Progenitor cell of endocrine pancreas (in vitro differentiated cells): ENCODE results near the gene BUB1B. TPM values are rescaled to one million over a fixed set of nuclear protein-coding genes. Genes with fewer than 3 reads are reported as not detected.

Source experiments
- DNase-seq: peaks from one replicate; pipeline ENCODE4 v3.0.0; 2021; ENCODE audit warnings: low spot score; ENCODE audit not compliant: unreplicated experiment
- H3K27ac Mint-ChIP-seq: 2 replicates; pipeline ENCODE4 v1.8.0; 2021; ENCODE audit warnings: mild to moderate bottlenecking, moderate library complexity, mixed read lengths
- H3K27me3 Mint-ChIP-seq: 2 replicates; pipeline ENCODE4 v1.8.0; 2021; ENCODE audit warnings: mixed read lengths
- H3K36me3 Mint-ChIP-seq: 2 replicates; pipeline ENCODE4 v1.8.0; 2022; ENCODE audit warnings: mixed read lengths; ENCODE audit not compliant: insufficient read depth
- H3K4me1 Mint-ChIP-seq: 2 replicates; pipeline ENCODE4 v1.8.0; 2021; ENCODE audit warnings: low read depth, mixed read lengths
- H3K4me3 Mint-ChIP-seq: 2 replicates; pipeline ENCODE4 v1.8.0; 2021; ENCODE audit warnings: low read depth, mild to moderate bottlenecking, moderate library complexity, mixed read lengths
- H3K9me3 Mint-ChIP-seq: 2 replicates; pipeline ENCODE4 v1.8.0; 2021; ENCODE audit warnings: low read depth, mixed read lengths
- CTCF ChIP-seq: fragments of 200-600 bp; sonication (generic); IDR thresholded peaks from one replicate; pipeline ENCODE4 v1.5.0; 2021; ENCODE audit warnings: antibody characterized with exemption, mild to moderate bottlenecking; ENCODE audit not compliant: unreplicated experiment
- total RNA-seq: library from RNA; stranded (reverse); gene quantifications from 2 replicates; pipeline ENCODE4 v1.2.1, GENCODE V29; 2021

The BUB1B gene
- total RNA-seq, 1 donor from 2014 or later, result 42.6 TPM

GRCh38 chr15:40259021-40259420 lies 98.2 kb downstream of the BUB1B start:
- H3K27ac Mint-ChIP-seq, result no peak overlapping the region

DNA sequence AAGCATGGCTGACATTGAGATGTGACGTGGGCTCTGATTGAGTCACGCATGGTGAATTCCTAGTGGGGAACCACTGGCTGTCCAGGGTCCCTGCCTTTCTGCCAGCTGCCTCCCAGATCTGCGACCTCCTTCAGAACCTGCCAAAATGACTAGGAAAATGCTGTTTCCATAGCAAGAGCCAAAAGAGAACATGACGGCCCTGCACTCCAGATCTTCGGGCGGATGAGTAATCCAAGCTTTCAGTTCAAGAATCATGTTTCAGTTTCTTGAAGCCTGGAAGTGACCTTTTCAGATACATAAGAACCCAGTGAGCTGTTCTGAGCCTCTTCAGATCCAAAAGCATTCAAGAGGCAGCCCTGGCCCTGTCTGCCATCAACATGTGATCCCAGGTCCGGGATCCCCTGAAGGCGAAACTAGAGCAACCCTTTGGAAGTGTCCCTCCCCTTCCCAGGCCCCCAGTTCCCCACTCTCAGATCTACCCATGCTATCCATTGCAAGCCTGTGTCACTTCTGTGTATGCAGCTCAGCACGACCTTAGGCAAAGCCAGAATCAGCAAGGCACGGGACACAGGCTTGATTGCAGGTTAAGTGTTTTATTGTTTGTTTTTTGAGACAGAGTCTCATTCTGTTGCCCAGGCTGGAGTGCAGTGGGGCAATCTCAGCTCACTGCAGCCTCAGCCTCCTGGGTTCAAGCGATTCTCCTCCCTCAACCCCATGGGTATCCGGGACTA lies 102.3 kb downstream of the BUB1B start:
- H3K4me1 Mint-ChIP-seq, result no peaks in the 10 kb centered on the region
- no peak for DNase-seq
- H3K4me3 Mint-ChIP-seq, result no peak overlapping the region
- H3K27me3 Mint-ChIP-seq, result no peaks in the 10 kb centered on the region
- no peak for TF ChIP-seq CTCF
- no peaks in the 10 kb centered on the region for H3K9me3 Mint-ChIP-seq
- peaks cover 2% of the 10 kb centered on the region for H3K36me3 Mint-ChIP-seq
- H3K27ac Mint-ChIP-seq, result no peak overlapping the region

More at GRCh38 chr15:40259021-40259420, 98.2 kb downstream of the BUB1B start:
- no peak for DNase-seq
- no peak for TF ChIP-seq CTCF
- Mint-ChIP-seq H3K4me3 (no peak overlapping the region), H3K9me3 (no peaks in the 10 kb centered on the region), H3K4me1 (no peaks in the 10 kb centered on the region), H3K27me3 (peaks cover 5% of the 10 kb centered on the region), H3K36me3 (peaks cover 2% of the 10 kb centered on the region)

GRCh38 chr15:40264321-40265153 lies 103.7 kb downstream of the BUB1B start:
- Mint-ChIP-seq H3K36me3 (peaks cover 5% of the 10 kb centered on the region), H3K4me1 (no peaks in the 10 kb centered on the region), H3K27me3 (no peaks in the 10 kb centered on the region), H3K9me3 (no peaks in the 10 kb centered on the region), H3K4me3 (no peak overlapping the region), H3K27ac (no peak overlapping the region)
- TF ChIP-seq CTCF, result no peak
- no peak for DNase-seq

- Mint-ChIP-seq H3K9me3 (no peaks in the 10 kb centered on the region), H3K27me3 (no peaks in the 10 kb centered on the region), H3K27ac (no peak overlapping the region), H3K4me1 (no peaks in the 10 kb centered on the region), H3K4me3 (no peak overlapping the region), H3K36me3 (peaks cover 5% of the 10 kb centered on the region)
- DNase-seq, result no peak
- no peak for TF ChIP-seq CTCF
Observed at GRCh38 chr15:40265355-40265754, 104.5 kb downstream of the BUB1B start.

GRCh38 chr15:40265875-40266274 lies 105.0 kb downstream of the BUB1B start:
- Mint-ChIP-seq H3K9me3 (no peaks in the 10 kb centered on the region), H3K36me3 (peaks cover 5% of the 10 kb centered on the region), H3K4me1 (no peaks in the 10 kb centered on the region), H3K27ac (no peak overlapping the region), H3K4me3 (no peak overlapping the region), H3K27me3 (no peaks in the 10 kb centered on the region)
- no peak for DNase-seq
- TF ChIP-seq CTCF, result no peak
